GM21529 (cell line): ENCODE measurements around the gene NXN.
"Not testable (repeated sequence)": the region's sequence is repeated elsewhere in the genome, so short reads cannot be mapped to it uniquely, and the experiment has no call there.

Experiments
- ATAC-seq: cut with Tn5 transposase; IDR thresholded peaks from one replicate; pipeline ENCODE4 v1.9.1; 2021; ENCODE audit not compliant: unreplicated experiment

NXN gene

GRCh38 chr17:896454-896853 is 83.1 kb downstream of the NXN start:
- no peak for ATAC-seq

- ATAC-seq, result no peak
These were observed 86.6 kb downstream of the NXN start for GRCh38 chr17:892958-893357.

GRCh38 chr17:888998-889441 is 90.6 kb downstream of the NXN start:
- no peak for ATAC-seq

GRCh38 chr17:887551-888209 is 91.9 kb downstream of the NXN start:
- ATAC-seq, result no peak

GRCh38 chr17:885971-886571 is 93.5 kb downstream of the NXN start:
- no peak for ATAC-seq

GRCh38 chr17:883586-883962 is 96.0 kb downstream of the NXN start:
- no peak for ATAC-seq

GRCh38 chr17:882827-883585 is 96.6 kb downstream of the NXN start:
- no peak for ATAC-seq

GRCh38 chr17:881778-882177 is 97.8 kb downstream of the NXN start:
- no peak for ATAC-seq

- ATAC-seq, result no peak
These were observed 98.9 kb downstream of the NXN start for GRCh38 chr17:880443-881269.

- ATAC-seq, result no peak
These were observed 99.8 kb downstream of the NXN start for GRCh38 chr17:879546-880442.

- no peak for ATAC-seq
These were observed 101.9 kb downstream of the NXN start for GRCh38 chr17:877630-878029.

GRCh38 chr17:876272-876671 is 103.3 kb downstream of the NXN start:
- no peak for ATAC-seq

GRCh38 chr17:874590-874989 is 105.0 kb downstream of the NXN start:
- not testable (repeated sequence) for ATAC-seq

GRCh38 chr17:872855-873254 is 106.7 kb downstream of the NXN start:
- no peak for ATAC-seq

GRCh38 chr17:871751-872519 is 107.6 kb downstream of the NXN start:
- no peak for ATAC-seq

GRCh38 chr17:869567-870525 is 109.7 kb downstream of the NXN start:
- no peak for ATAC-seq

GRCh38 chr17:869086-869485 is 110.5 kb downstream of the NXN start:
- no peak for ATAC-seq

GRCh38 chr17:867896-868489 is 111.6 kb downstream of the NXN start:
- ATAC-seq, result no peak
